PFSK-1 (cell line): Measurements from ENCODE around the gene PRDM1.

ENCODE experiments used
- POLR2AphosphoS5 ChIP-seq: IDR thresholded peaks from 2 replicates; pipeline ENCODE4 v1.6.1; 2012; ENCODE audit warnings: low read depth, mild to moderate bottlenecking, control low read depth, low read length, moderate library complexity
- TF ChIP-seq, protein P1 (sequence below), 2 experiments: IDR thresholded peaks; 2 replicates each; pipeline versions ENCODE4 v1.6.1 to v1.8.0; 2011 to 2012; ENCODE audit warnings: low read depth in 2 of 2, low read length in 2 of 2, control low read depth in 1 of 2, inconsistent platforms in 1 of 2, mild to moderate bottlenecking in 1 of 2, moderate library complexity in 1 of 2; ENCODE audit not compliant: insufficient read depth in 1 of 2

DNA sequence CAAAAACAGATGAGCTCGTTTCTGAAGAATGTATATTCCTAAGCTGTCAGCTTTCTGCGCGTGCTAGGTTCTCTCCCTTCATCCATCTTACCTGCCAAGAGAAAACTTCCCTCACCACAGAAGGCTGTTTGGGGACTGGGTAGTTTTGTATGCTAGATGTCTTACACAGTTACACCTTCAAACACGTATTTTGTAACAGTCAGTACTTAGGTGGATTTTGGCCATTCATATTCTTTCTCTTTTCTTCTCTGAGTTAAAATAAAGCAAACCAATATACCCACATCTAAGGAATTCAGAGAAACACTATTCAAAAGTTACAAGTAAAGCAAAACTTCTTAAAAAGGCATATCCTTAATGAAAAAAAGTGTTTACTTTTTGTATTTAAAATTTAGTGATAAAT, 35.6 kb upstream of the PRDM1 start:
- TF ChIP-seq POLR2AphosphoS5 = no peak
- TF ChIP-seq, protein P1, sequence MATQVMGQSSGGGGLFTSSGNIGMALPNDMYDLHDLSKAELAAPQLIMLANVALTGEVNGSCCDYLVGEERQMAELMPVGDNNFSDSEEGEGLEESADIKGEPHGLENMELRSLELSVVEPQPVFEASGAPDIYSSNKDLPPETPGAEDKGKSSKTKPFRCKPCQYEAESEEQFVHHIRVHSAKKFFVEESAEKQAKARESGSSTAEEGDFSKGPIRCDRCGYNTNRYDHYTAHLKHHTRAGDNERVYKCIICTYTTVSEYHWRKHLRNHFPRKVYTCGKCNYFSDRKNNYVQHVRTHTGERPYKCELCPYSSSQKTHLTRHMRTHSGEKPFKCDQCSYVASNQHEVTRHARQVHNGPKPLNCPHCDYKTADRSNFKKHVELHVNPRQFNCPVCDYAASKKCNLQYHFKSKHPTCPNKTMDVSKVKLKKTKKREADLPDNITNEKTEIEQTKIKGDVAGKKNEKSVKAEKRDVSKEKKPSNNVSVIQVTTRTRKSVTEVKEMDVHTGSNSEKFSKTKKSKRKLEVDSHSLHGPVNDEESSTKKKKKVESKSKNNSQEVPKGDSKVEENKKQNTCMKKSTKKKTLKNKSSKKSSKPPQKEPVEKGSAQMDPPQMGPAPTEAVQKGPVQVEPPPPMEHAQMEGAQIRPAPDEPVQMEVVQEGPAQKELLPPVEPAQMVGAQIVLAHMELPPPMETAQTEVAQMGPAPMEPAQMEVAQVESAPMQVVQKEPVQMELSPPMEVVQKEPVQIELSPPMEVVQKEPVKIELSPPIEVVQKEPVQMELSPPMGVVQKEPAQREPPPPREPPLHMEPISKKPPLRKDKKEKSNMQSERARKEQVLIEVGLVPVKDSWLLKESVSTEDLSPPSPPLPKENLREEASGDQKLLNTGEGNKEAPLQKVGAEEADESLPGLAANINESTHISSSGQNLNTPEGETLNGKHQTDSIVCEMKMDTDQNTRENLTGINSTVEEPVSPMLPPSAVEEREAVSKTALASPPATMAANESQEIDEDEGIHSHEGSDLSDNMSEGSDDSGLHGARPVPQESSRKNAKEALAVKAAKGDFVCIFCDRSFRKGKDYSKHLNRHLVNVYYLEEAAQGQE (IDR thresholded peaks at IDR 0.05; ENCODE audit: insufficient read depth in 1 of 2, low read depth in 2 of 2, low read length in 2 of 2) = no peak
